ENCODE results near the gene ARHGEF4. TPM values are rescaled to one million over a fixed set of nuclear protein-coding genes. Genes with fewer than 3 reads are reported as not detected.
"Not testable (repeated sequence)": the region's sequence is repeated elsewhere in the genome, so short reads cannot be mapped to it uniquely, and the experiment has no call there.

Gene ARHGEF4
- total and polyA plus RNA-seq, 11 donors, result 0.30 to 5.5 (median 3.8) TPM

- Histone ChIP-seq H3K27ac (no peak overlapping the region), H3K4me3 (no peak overlapping the region), H3K9me3 (no peaks in the 10 kb centered on the region), H3K27me3 (peaks cover 0 to 5% (median 0%) of the 10 kb centered on the region in 9 donors), H3K36me3 (no peaks in the 10 kb centered on the region), H3K4me1 (peaks cover 0 to 17% (median 0%) of the 10 kb centered on the region in 12 donors)
- intact Hi-C loops (cut with DNase I), result no loop called here
- DNase-seq (no peak), ATAC-seq (no peak)
- no peak for TF ChIP-seq POLR2A (IDR thresholded peaks at IDR 0.05)
- TF ChIP-seq, protein P1, sequence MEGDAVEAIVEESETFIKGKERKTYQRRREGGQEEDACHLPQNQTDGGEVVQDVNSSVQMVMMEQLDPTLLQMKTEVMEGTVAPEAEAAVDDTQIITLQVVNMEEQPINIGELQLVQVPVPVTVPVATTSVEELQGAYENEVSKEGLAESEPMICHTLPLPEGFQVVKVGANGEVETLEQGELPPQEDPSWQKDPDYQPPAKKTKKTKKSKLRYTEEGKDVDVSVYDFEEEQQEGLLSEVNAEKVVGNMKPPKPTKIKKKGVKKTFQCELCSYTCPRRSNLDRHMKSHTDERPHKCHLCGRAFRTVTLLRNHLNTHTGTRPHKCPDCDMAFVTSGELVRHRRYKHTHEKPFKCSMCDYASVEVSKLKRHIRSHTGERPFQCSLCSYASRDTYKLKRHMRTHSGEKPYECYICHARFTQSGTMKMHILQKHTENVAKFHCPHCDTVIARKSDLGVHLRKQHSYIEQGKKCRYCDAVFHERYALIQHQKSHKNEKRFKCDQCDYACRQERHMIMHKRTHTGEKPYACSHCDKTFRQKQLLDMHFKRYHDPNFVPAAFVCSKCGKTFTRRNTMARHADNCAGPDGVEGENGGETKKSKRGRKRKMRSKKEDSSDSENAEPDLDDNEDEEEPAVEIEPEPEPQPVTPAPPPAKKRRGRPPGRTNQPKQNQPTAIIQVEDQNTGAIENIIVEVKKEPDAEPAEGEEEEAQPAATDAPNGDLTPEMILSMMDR (IDR thresholded peaks at IDR 0.05), result no peak
- WGBS, 4 donors, result 67 to 80% (median 73%) methylated on average over 15 of the region's 15 CpGs
Observed at GRCh38 chr2:130987519-130988425, 151.1 kb downstream of the ARHGEF4 start.

GRCh38 chr2:130991446-130991845 lies 154.7 kb downstream of the ARHGEF4 start:
- H3K9me3 ChIP-seq; H3K4me1 ChIP-seq; DNase-seq; H3K27me3 ChIP-seq; intact Hi-C loops (cut with DNase I); H3K4me3 ChIP-seq; H3K36me3 ChIP-seq; ATAC-seq; H3K27ac ChIP-seq: not testable (repeated sequence)
- 93 to 100% (median 96%) methylated on average over 5 to 32 of the region's 32 CpGs for WGBS, 4 donors

- ATAC-seq; H3K9me3 ChIP-seq; DNase-seq; H3K4me1 ChIP-seq; H3K36me3 ChIP-seq; H3K27me3 ChIP-seq; H3K4me3 ChIP-seq; intact Hi-C loops (cut with DNase I); H3K27ac ChIP-seq: not testable (repeated sequence)
- WGBS, 4 donors, result 87 to 89% (median 88%) methylated on average over 9 to 10 of the region's 10 CpGs
Observed at GRCh38 chr2:130992003-130992402, 155.3 kb downstream of the ARHGEF4 start.

DNA sequence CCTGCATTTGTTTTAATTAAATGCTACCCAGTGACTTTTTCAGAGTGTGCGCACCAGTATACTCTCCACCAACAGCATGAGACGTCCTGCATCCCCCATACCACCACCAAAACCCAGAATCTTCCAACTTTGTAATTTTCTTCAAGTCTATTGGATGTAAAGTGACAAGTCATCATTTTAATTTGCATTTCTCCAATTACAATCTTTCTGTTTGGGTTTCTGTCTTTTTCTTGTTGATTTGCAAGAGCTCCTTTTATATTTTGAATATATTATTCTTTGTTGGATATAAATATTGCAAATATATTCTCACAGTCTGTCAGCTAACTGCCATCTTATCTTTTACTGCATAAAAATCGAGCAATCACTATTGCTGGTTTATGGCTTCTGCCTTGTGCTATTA lies 160.0 kb downstream of the ARHGEF4 start:
- intact Hi-C loops (cut with DNase I), result no loop called here
- TF ChIP-seq, protein P1 (IDR thresholded peaks at IDR 0.05), result no peak
- TF ChIP-seq POLR2A (IDR thresholded peaks at IDR 0.05), result no peak
- Histone ChIP-seq H3K4me1 (no peaks in the 10 kb centered on the region), H3K36me3 (no peaks in the 10 kb centered on the region), H3K9me3 (no peaks in the 10 kb centered on the region), H3K27ac (no peak overlapping the region), H3K27me3 (peaks cover 0 to 12% (median 1%) of the 10 kb centered on the region in 9 donors), H3K4me3 (no peak overlapping the region)
- DNase-seq, result no peak
- WGBS, 4 donors, result 65 to 75% (median 72%) methylated on average over 3 of the region's 3 CpGs
- no peak for ATAC-seq

GRCh38 chr2:130997198-130997597 lies 160.5 kb downstream of the ARHGEF4 start:
- Histone ChIP-seq H3K27me3 (peaks cover 0 to 16% (median 4%) of the 10 kb centered on the region in 9 donors), H3K9me3 (no peaks in the 10 kb centered on the region), H3K36me3 (no peaks in the 10 kb centered on the region), H3K4me3 (no peak overlapping the region), H3K27ac (no peak overlapping the region), H3K4me1 (no peaks in the 10 kb centered on the region)
- intact Hi-C loops (cut with DNase I), result no loop called here
- DNase-seq (no peak), ATAC-seq (no peak)
- WGBS, 4 donors, result 62 to 78% (median 66%) methylated on average over 5 of the region's 5 CpGs
- TF ChIP-seq, protein P1 (IDR thresholded peaks at IDR 0.05), result no peak
- TF ChIP-seq POLR2A (IDR thresholded peaks at IDR 0.05), result no peak

Measured in heart left ventricle (tissue), 16 donors.